Esophagus muscularis mucosa (tissue), 4 donors: ENCODE results near the gene GPRIN3.

ENCODE experiments used
- EP300 ChIP-seq: sonication (generic); formaldehyde crosslinking; IDR thresholded peaks from one replicate; pipeline ENCODE4 v1.6.1; 2017; ENCODE audit warnings: antibody characterized with exemption
- POLR2A ChIP-seq: fragments of 450-650 bp; IDR thresholded peaks from one replicate; pipeline ENCODE4 v1.6.1; 2017; ENCODE audit warnings: antibody characterized with exemption, moderate library complexity, mild to moderate bottlenecking, low read depth
- POLR2AphosphoS5 ChIP-seq, 2 donors: sonication (generic); formaldehyde crosslinking; IDR thresholded peaks; one replicate each; pipeline ENCODE4 v1.6.1; 2017; ENCODE audit warnings: antibody characterized with exemption in 2 of 2
- TF ChIP-seq, protein P1 (sequence below), 3 experiments: fragments of 200-600 bp in 2 of 3; fragments of 450-650 bp in 1 of 3; sonication (generic) in 2 of 3; IDR thresholded peaks; one replicate each; pipeline ENCODE4 v1.5.1; 2017 to 2019; ENCODE audit warnings: antibody characterized with exemption in 3 of 3, mild to moderate bottlenecking in 2 of 3, moderate library complexity in 1 of 3

DNA sequence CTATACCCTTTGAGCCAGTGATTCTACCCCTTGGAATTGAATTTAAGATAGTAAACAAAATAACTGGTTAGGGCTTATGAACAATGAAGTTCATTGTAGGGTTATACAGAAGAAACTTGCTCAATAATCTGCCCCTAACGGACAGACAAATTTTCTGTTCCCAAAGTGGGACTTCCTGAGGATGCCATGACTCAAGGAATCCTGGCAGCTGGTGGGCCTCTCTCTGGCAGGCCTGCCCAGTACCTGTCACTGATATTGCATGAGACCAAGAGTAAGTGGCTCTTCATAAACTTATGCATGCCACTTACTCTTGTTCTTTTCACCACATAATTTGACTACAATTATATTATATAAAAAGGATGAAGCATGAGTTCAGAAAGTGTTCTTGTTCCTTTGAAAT is 41.5 kb downstream of the GPRIN3 start:
- TF ChIP-seq, protein P1, sequence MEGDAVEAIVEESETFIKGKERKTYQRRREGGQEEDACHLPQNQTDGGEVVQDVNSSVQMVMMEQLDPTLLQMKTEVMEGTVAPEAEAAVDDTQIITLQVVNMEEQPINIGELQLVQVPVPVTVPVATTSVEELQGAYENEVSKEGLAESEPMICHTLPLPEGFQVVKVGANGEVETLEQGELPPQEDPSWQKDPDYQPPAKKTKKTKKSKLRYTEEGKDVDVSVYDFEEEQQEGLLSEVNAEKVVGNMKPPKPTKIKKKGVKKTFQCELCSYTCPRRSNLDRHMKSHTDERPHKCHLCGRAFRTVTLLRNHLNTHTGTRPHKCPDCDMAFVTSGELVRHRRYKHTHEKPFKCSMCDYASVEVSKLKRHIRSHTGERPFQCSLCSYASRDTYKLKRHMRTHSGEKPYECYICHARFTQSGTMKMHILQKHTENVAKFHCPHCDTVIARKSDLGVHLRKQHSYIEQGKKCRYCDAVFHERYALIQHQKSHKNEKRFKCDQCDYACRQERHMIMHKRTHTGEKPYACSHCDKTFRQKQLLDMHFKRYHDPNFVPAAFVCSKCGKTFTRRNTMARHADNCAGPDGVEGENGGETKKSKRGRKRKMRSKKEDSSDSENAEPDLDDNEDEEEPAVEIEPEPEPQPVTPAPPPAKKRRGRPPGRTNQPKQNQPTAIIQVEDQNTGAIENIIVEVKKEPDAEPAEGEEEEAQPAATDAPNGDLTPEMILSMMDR (IDR thresholded peaks at IDR 0.05), result no peak
- no peak for TF ChIP-seq POLR2A
- no peak for TF ChIP-seq EP300
- TF ChIP-seq POLR2AphosphoS5 (IDR thresholded peaks at IDR 0.05), result no peak
